Left renal pelvis (tissue), 4 donors: ENCODE measurements around the gene EEF1AKMT3. TPM values are rescaled to one million over a fixed set of nuclear protein-coding genes. Genes with fewer than 3 reads are reported as not detected.
"Not testable (repeated sequence)": the region's sequence is repeated elsewhere in the genome, so short reads cannot be mapped to it uniquely, and the experiment has no call there.

Source experiments
- DNase-seq, 4 donors: peaks; one replicate each; pipeline ENCODE4 v3.0.0-alpha.2; 2013; ENCODE audit warnings: low read depth in 4 of 4, low spot score in 3 of 4
- polyA plus RNA-seq, 4 donors: library from polyadenylated mRNA; unstranded; fragments of 120-200 nt; gene quantifications; one replicate each; pipeline ENCODE4 v1.2.1, GENCODE V29; 2013; ENCODE audit not compliant: insufficient read length in 4 of 4

EEF1AKMT3 gene
- polyA plus RNA-seq, 4 donors, result 11.2 to 17.5 (median 11.7) TPM

DNA sequence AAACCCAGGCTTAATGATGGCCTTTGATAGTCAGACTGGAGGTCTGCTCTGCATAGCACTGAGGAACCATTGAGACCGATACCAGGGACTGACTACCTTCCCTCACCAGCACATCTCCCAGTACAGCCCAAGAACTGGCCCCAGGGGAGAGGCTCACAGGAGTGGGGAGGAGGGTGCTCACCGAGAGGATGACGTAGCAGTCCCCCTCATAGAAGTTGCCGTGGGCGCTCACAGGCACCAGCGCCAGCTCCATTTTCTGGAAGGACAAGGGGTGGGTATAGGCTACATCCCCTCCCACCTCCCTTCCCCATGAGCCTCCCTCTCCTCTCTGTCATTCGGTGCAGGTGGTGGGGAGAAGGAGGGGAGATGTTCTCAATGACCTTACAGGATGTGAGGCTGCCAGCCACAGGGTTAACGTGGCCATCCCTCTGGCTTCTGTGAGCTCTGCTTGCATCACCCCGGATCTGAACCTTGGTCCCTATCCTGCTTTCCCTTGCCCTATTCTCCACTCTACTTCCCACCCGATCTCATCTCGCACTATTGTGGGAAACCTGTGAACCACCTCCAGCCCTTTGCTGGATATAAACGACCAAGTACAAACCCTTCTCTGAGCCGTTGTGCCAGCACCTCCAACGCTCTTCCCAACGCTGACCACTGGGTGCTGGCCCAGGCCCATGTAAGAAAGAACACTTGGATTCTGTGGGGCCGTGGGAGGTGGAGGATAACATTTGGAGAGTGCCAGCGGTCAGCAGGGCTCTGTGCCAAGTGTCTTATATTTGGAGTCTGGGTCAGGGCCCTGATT is 41.8 kb downstream of the EEF1AKMT3 start:
- no peak for DNase-seq

- DNase-seq, result no peak
Observed at GRCh38 chr12:57815177-57816000, 43.0 kb downstream of the EEF1AKMT3 start.

- DNase-seq, result no peak
Observed at GRCh38 chr12:57816001-57816854, 43.8 kb downstream of the EEF1AKMT3 start.

GRCh38 chr12:57816855-57817151 is 44.4 kb downstream of the EEF1AKMT3 start:
- no peak for DNase-seq

- DNase-seq, result no peak
Observed at GRCh38 chr12:57817261-57817989, 45.0 kb downstream of the EEF1AKMT3 start.

- DNase-seq, result not testable (repeated sequence)
Observed at GRCh38 chr12:57817990-57818331, 45.5 kb downstream of the EEF1AKMT3 start.

GRCh38 chr12:57820119-57820518 is 47.7 kb downstream of the EEF1AKMT3 start:
- DNase-seq, result not testable (repeated sequence)

DNA sequence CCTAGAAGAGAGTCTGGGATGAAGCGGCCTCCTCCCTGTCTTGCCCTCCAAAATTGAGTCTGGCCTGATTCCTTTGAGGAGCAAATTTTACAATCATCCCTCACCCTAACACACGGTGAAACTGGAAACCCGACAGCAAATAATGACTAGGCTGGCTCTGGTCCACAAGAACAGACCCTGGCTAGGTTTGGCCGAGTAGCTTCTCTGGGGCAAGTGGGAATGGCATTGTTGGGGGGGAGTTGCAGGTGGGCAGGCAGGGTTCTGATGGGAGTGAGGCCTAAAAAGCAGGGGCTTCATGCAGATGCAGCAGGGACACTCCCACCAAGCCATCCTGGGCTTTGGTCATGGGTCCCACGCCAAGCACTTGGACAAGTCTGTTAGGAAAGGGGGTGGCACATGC is 48.6 kb downstream of the EEF1AKMT3 start:
- DNase-seq, result not testable (repeated sequence)

- no peak for DNase-seq
Observed at GRCh38 chr12:57821474-57822214, 49.2 kb downstream of the EEF1AKMT3 start.

DNA sequence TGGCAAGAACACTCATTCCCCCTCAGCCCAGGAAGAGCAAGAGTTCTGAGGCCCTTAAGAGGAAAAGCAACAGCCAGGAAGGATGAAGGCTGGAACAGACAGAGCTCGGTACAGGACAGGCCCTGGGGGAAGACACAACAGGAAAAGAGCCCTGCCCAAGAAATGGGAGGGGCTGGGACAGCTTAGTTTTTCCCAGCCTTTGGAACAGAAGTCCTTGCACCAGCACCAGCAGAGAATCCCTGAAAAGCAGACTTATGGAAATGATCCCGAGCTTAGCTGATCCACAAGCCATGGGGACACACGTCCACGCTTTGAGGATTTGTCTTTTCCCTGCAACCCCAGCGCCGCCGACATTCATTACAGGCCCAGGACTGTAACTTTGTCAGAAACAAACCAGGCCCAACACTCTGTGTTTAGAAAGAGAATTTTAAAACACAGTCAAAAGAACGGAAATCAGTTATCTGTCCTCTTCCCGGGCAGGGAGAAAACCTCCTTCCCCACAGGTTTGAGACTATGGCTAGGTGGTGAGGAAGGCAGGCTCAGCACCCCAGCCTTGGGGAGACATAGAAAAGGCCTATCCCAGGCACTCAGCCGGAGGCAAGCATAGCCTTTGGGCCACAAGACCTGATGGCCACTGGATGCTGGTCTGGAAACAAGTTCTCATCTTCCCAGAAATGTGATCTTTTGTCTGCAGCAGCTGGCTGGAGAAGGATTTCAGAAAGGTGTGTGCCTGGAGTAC is 50.1 kb downstream of the EEF1AKMT3 start:
- no peak for DNase-seq

GRCh38 chr12:57823131-57823907 is 50.9 kb downstream of the EEF1AKMT3 start:
- DNase-seq, result no peak

DNA sequence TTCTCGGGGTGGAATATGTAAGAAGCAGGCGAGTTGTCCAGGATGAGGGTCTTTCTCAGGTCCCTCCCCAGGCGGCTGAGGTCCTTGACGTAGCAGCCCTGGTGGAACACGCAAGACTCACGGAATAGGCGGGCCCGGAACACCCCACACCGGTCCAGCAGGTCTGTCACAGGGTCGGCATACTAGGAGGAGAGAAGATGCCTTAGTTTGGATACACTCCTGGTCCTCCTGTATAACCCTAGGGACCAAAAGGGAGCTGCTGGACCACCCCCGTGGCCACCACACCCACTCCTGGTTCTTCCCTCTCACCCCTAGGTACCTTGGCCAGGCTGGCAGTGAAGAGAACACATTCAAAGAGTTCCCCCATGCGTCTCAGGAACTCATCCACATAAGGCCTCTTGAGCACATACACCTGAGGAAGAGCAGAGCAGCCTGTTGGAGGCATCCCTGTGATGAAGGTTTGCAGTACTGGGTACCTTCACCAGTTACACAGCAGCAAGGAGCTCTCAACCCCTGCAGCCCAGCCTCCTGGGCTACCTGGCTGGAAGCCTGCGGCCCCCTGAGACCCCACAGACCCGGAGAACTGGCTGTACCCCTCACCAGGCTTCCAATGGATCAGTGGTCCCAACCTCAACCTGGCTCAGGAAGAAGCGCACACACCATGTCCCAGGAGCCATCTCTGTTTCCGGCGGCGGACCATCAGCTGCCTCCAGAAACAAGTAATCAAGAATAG is 51.7 kb downstream of the EEF1AKMT3 start:
- no peak for DNase-seq

DNA sequence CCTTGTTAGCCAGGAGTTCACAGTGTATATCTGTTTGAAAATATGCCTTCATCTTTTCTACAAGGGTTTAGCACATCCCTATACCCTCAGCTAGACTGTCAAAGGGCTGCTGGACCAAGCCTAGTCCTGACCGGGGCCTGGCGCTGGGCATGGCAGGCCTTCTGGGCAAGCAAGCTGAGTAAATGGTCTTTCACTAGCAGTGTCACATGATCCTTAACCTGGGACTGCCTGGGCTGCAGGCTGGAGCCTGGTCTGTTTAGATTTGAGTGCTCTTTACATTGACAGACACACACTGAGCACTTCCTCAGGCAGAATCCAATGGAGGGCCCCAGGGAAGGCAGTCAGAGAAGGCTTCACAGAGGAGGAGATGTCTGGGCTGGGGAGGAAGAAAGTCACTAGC is 53.0 kb downstream of the EEF1AKMT3 start:
- no peak for DNase-seq

DNA sequence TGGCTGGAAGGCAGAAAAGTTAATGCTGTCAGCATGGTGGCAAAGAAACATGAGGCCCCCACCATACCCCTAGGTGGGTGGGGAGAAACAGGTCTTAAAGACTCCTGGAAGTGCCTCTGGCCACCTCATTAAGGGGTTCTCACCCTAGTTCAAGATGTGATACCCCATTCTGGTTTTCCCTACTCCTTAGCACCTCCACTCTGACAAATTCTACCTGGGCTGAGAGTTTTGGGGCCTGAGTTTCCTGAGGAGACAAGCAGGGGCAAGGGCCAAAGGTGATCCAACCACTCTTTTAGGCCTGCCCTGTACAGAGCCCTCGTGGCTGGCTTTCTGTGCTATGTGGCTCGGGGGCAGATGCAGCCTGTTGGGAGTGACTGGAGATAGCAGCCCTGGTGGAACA is 54.0 kb downstream of the EEF1AKMT3 start:
- DNase-seq, result no peak

DNA sequence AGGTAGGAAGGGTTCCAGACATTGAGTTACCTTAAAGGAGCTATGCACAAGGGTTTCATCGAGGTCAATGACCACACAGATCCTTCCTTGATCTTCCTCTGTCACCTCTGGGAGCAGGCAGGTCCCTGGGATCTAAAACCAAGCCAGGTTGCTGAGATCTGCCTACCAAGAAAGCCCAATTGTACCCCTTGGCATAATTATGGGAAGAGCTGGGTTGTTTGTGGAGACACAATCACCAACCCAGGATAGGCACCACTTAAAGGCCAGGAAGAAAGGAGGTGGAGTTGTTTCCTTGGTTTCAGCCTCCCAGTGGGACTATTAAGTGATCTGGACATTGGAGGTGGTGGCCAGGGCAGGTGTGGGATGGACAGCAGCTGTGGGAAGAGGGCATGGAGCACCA is 54.6 kb downstream of the EEF1AKMT3 start:
- no peak for DNase-seq

- DNase-seq, result no peak
Observed at GRCh38 chr12:57829025-57829777, 56.8 kb downstream of the EEF1AKMT3 start.

- no peak for DNase-seq
Observed at GRCh38 chr12:57830393-57830792, 58.0 kb downstream of the EEF1AKMT3 start.
